OCI-LY1 (cell line): ENCODE results near the gene PBRM1.

ENCODE experiments used
- H2AFZ ChIP-seq: fragments of 200-600 bp; sonication (generic), shearing (Covaris generic); 2 replicates; pipeline ENCODE4 v1.6.0; 2014; ENCODE audit warnings: antibody characterized with exemption, mild to moderate bottlenecking, low read length
- H3F3A ChIP-seq: fragments of 200-600 bp; sonication (generic), shearing (Covaris generic); 2 replicates; pipeline ENCODE4 v1.6.0; 2014; ENCODE audit warnings: mild to moderate bottlenecking, antibody characterized with exemption, low read length, moderate library complexity; ENCODE audit not compliant: insufficient read depth
- H3K27ac ChIP-seq: fragments of 200-600 bp; sonication (generic); 2 replicates; pipeline ENCODE4 v1.5.1; 2014; ENCODE audit warnings: low read length, mixed run types, mild to moderate bottlenecking, low read depth; ENCODE audit not compliant: poor library complexity, severe bottlenecking
- H3K27me3 ChIP-seq: fragments of 200-600 bp; sonication (generic); 2 replicates; pipeline ENCODE4 v1.6.0; 2014; ENCODE audit warnings: antibody characterized with exemption, mild to moderate bottlenecking, low read length, moderate library complexity; ENCODE audit not compliant: insufficient read depth
- H3K36me3 ChIP-seq: fragments of 200-600 bp; sonication (generic); 2 replicates; pipeline ENCODE4 v1.6.1; 2014; ENCODE audit warnings: mild to moderate bottlenecking, antibody characterized with exemption, low read length, moderate library complexity, mixed read lengths; ENCODE audit not compliant: insufficient read depth
- H3K4me1 ChIP-seq: fragments of 200-600 bp; sonication (generic); 2 replicates; pipeline ENCODE4 v1.5.1; 2014; ENCODE audit warnings: mild to moderate bottlenecking, low read length, moderate library complexity; ENCODE audit not compliant: insufficient read depth, severe bottlenecking
- H3K4me2 ChIP-seq: fragments of 200-600 bp; sonication (generic), shearing (Covaris generic); 2 replicates; pipeline ENCODE4 v1.6.1; 2014; ENCODE audit warnings: low read length
- H3K4me3 ChIP-seq: fragments of 200-600 bp; sonication (generic); 2 replicates; pipeline ENCODE4 v1.5.1; 2014; ENCODE audit warnings: low read length, low read depth, mild to moderate bottlenecking, mixed read lengths; ENCODE audit not compliant: poor library complexity, severe bottlenecking
- H3K79me2 ChIP-seq: fragments of 200-600 bp; shearing (Covaris generic); 2 replicates; pipeline ENCODE4 v1.6.1; 2016; ENCODE audit warnings: mixed run types, low read length, mixed read lengths; ENCODE audit not compliant: insufficient read depth
- H3K9ac ChIP-seq: fragments of 200-600 bp; sonication (generic), shearing (Covaris generic); 2 replicates; pipeline ENCODE4 v1.6.1; 2014; ENCODE audit warnings: mild to moderate bottlenecking, low read length, mixed read lengths
- H3K9me2 ChIP-seq: fragments of 200-600 bp; sonication (generic), shearing (Covaris generic); 2 replicates; pipeline ENCODE4 v1.6.1; 2014; ENCODE audit warnings: low read depth, mild to moderate bottlenecking, low read length, mixed read lengths
- H3K9me3 ChIP-seq: fragments of 200-600 bp; shearing (Covaris generic); 2 replicates; pipeline ENCODE4 v1.6.1; 2014; ENCODE audit warnings: low read length, mixed read lengths
- H4K20me1 ChIP-seq: fragments of 200-600 bp; sonication (generic), shearing (Covaris generic); 2 replicates; pipeline ENCODE4 v1.6.0; 2016; ENCODE audit warnings: mild to moderate bottlenecking, low read length; ENCODE audit not compliant: insufficient read depth
- CTCF ChIP-seq: fragments of 200-600 bp; sonication (generic), shearing (Covaris generic); IDR thresholded peaks from 2 replicates; pipeline ENCODE4 v1.5.1; 2017; ENCODE audit warnings: mild to moderate bottlenecking, antibody characterized with exemption, low read length, moderate library complexity, mixed read lengths
- EZH2 ChIP-seq: fragments of 200-600 bp; sonication (generic), shearing (Covaris generic); IDR thresholded peaks from 2 replicates; pipeline ENCODE4 v1.8.0; 2017; ENCODE audit warnings: borderline replicate concordance, mixed run types, mild to moderate bottlenecking, antibody characterized with exemption, low read length, moderate library complexity, mixed read lengths

PBRM1 gene

GRCh38 chr3:52655895-52656294, 29.8 kb downstream of the PBRM1 start:
- no peaks in the 10 kb centered on the region for H3K9me2 ChIP-seq
- H3K4me2 ChIP-seq: no peak overlapping the region
- no peaks in the 10 kb centered on the region for H3K4me1 ChIP-seq
- H2AFZ ChIP-seq: no peak overlapping the region
- H3K9me3 ChIP-seq: no peaks in the 10 kb centered on the region
- no peaks in the 10 kb centered on the region for H3K79me2 ChIP-seq
- no peak overlapping the region for H3K9ac ChIP-seq
- H3K36me3 ChIP-seq: peaks cover 81% of the 10 kb centered on the region
- no peaks in the 10 kb centered on the region for H3K27me3 ChIP-seq
- no peaks in the 10 kb centered on the region for H4K20me1 ChIP-seq
- no peak overlapping the region for H3K27ac ChIP-seq
- H3F3A ChIP-seq: no peaks in the 10 kb centered on the region
- no peak for TF ChIP-seq CTCF
- TF ChIP-seq EZH2: no peak
- no peak overlapping the region for H3K4me3 ChIP-seq

GRCh38 chr3:52651592-52651991, 34.1 kb downstream of the PBRM1 start:
- H3K79me2 ChIP-seq: no peaks in the 10 kb centered on the region
- H3K4me2 ChIP-seq: no peak overlapping the region
- H3K27me3 ChIP-seq: no peaks in the 10 kb centered on the region
- no peaks in the 10 kb centered on the region for H3K4me1 ChIP-seq
- peaks cover 84% of the 10 kb centered on the region for H3K36me3 ChIP-seq
- no peaks in the 10 kb centered on the region for H4K20me1 ChIP-seq
- no peaks in the 10 kb centered on the region for H3F3A ChIP-seq
- TF ChIP-seq CTCF (no peak), EZH2 (no peak)
- no peak overlapping the region for H2AFZ ChIP-seq
- H3K9me3 ChIP-seq: no peaks in the 10 kb centered on the region
- no peak overlapping the region for H3K4me3 ChIP-seq
- H3K9ac ChIP-seq: no peak overlapping the region
- no peaks in the 10 kb centered on the region for H3K9me2 ChIP-seq
- no peak overlapping the region for H3K27ac ChIP-seq

- no peaks in the 10 kb centered on the region for H3K27me3 ChIP-seq
- H3K36me3 ChIP-seq: peaks cover 86% of the 10 kb centered on the region
- H3F3A ChIP-seq: no peaks in the 10 kb centered on the region
- H3K9ac ChIP-seq: no peak overlapping the region
- no peaks in the 10 kb centered on the region for H3K79me2 ChIP-seq
- H3K27ac ChIP-seq: no peak overlapping the region
- H2AFZ ChIP-seq: no peak overlapping the region
- no peaks in the 10 kb centered on the region for H4K20me1 ChIP-seq
- TF ChIP-seq EZH2: no peak
- no peak for TF ChIP-seq CTCF
- no peaks in the 10 kb centered on the region for H3K9me2 ChIP-seq
- no peaks in the 10 kb centered on the region for H3K9me3 ChIP-seq
- H3K4me3 ChIP-seq: no peak overlapping the region
- no peaks in the 10 kb centered on the region for H3K4me1 ChIP-seq
- H3K4me2 ChIP-seq: no peak overlapping the region
These were observed 35.3 kb downstream of the PBRM1 start for GRCh38 chr3:52650439-52650838.
